H9 (cell line): ENCODE results near the gene SLC25A4. TPM values are rescaled to one million over a fixed set of nuclear protein-coding genes. Genes with fewer than 3 reads are reported as not detected.
A peak's percentile ranks its signal among the peaks of the same experiment; 100 is the strongest.

Experiments used
- DNase-seq: peaks from one replicate; pipeline ENCODE4 v3.0.0-alpha.2; 2017
- H2AFZ ChIP-seq: one replicate; pipeline ENCODE4 v1.6.1; 2013; ENCODE audit warnings: mild to moderate bottlenecking, low read length, control low read depth, moderate library complexity
- H2AK5ac ChIP-seq: 2 replicates; pipeline ENCODE4 v1.6.1; 2013; ENCODE audit warnings: low read length, control low read depth, mixed read lengths; ENCODE audit not compliant: insufficient read length
- H2BK120ac ChIP-seq: one replicate; pipeline ENCODE4 v1.6.1; 2013; ENCODE audit warnings: low read depth, mild to moderate bottlenecking, low read length, control low read depth, inconsistent platforms; ENCODE audit not compliant: poor library complexity, severe bottlenecking
- H2BK12ac ChIP-seq: 2 replicates; pipeline ENCODE4 v1.6.1; 2013; ENCODE audit warnings: low read length, control low read depth, mixed read lengths, low read depth; ENCODE audit not compliant: insufficient read length
- H2BK15ac ChIP-seq: 2 replicates; pipeline ENCODE4 v1.6.1; 2013; ENCODE audit warnings: low read depth, low read length, control low read depth
- H2BK20ac ChIP-seq: one replicate; pipeline ENCODE4 v1.6.1; 2013; ENCODE audit warnings: low read depth, mild to moderate bottlenecking, low read length, control low read depth, inconsistent platforms; ENCODE audit not compliant: poor library complexity, severe bottlenecking
- H2BK5ac ChIP-seq: 2 replicates; pipeline ENCODE4 v1.6.1; 2013; ENCODE audit warnings: low read length, control low read depth, mixed read lengths; ENCODE audit not compliant: insufficient read length
- H3K14ac ChIP-seq: 2 replicates; pipeline ENCODE4 v1.6.1; 2013; ENCODE audit warnings: low read length, control low read depth; ENCODE audit not compliant: insufficient read depth
- H3K18ac ChIP-seq: 2 replicates; pipeline ENCODE4 v1.6.1; 2013; ENCODE audit warnings: low read depth, mild to moderate bottlenecking, mixed read lengths, low read length, control low read depth; ENCODE audit not compliant: insufficient read length
- H3K23ac ChIP-seq: 2 replicates; pipeline ENCODE4 v1.6.1; 2013; ENCODE audit warnings: low read length, control low read depth, mixed read lengths, low read depth; ENCODE audit not compliant: insufficient read length
- H3K23me2 ChIP-seq: 2 replicates; pipeline ENCODE4 v1.6.1; 2013; ENCODE audit warnings: low read depth, mild to moderate bottlenecking, mixed read lengths, low read length, control low read depth; ENCODE audit not compliant: insufficient read length, poor library complexity, severe bottlenecking
- H3K27ac ChIP-seq: 2 replicates; pipeline ENCODE4 v1.5.1; 2013; ENCODE audit warnings: low read length, control low read depth, mixed read lengths, low read depth; ENCODE audit not compliant: insufficient read length
- H3K27me3 ChIP-seq: 2 replicates; pipeline ENCODE4 v1.6.1; 2013; ENCODE audit warnings: low read length, control low read depth, inconsistent platforms; ENCODE audit not compliant: insufficient read depth
- H3K4ac ChIP-seq: 2 replicates; pipeline ENCODE4 v1.6.1; 2013; ENCODE audit warnings: low read depth, mild to moderate bottlenecking, control low read depth, inconsistent platforms, low read length, moderate library complexity
- H3K4me1 ChIP-seq: 2 replicates; pipeline ENCODE4 v1.6.1; 2013; ENCODE audit warnings: low read length, control low read depth, inconsistent platforms; ENCODE audit not compliant: insufficient read depth
- H3K4me2 ChIP-seq: 2 replicates; pipeline ENCODE4 v1.6.1; 2013; ENCODE audit warnings: low read length, control low read depth, mixed read lengths; ENCODE audit not compliant: insufficient read length, insufficient read depth
- H3K56ac ChIP-seq: 2 replicates; pipeline ENCODE4 v1.6.1; 2013; ENCODE audit warnings: low read depth, mild to moderate bottlenecking, mixed read lengths, low read length, control low read depth; ENCODE audit not compliant: insufficient read length
- H3K79me1 ChIP-seq: 2 replicates; pipeline ENCODE4 v1.6.1; 2013; ENCODE audit warnings: low read depth, mild to moderate bottlenecking, moderate library complexity, low read length, control low read depth, inconsistent platforms; ENCODE audit not compliant: insufficient read depth, poor library complexity, severe bottlenecking
- H3K79me2 ChIP-seq: 2 replicates; pipeline ENCODE4 v1.6.1; 2013; ENCODE audit warnings: low read length, control low read depth, inconsistent platforms; ENCODE audit not compliant: insufficient read depth
- H3K9ac ChIP-seq: 2 replicates; pipeline ENCODE4 v1.6.1; 2013; ENCODE audit warnings: low read length, control low read depth, mixed read lengths; ENCODE audit not compliant: insufficient read length; ENCODE audit errors: extremely low read depth
- H3K9me3 ChIP-seq: one replicate; pipeline ENCODE4 v1.6.1; 2013; ENCODE audit warnings: low read depth, low read length, inconsistent platforms; ENCODE audit not compliant: control insufficient read depth
- H3T11ph ChIP-seq: one replicate; pipeline ENCODE4 v1.6.1; 2013; ENCODE audit warnings: mild to moderate bottlenecking, low read length, control low read depth, inconsistent platforms
- H4K20me1 ChIP-seq: one replicate; pipeline ENCODE4 v1.6.1; 2013; ENCODE audit not compliant: control insufficient read depth, insufficient read length, insufficient read depth
- H4K5ac ChIP-seq: 2 replicates; pipeline ENCODE4 v1.6.1; 2013; ENCODE audit warnings: low read depth, mild to moderate bottlenecking, mixed read lengths, low read length, control low read depth; ENCODE audit not compliant: insufficient read length
- H4K8ac ChIP-seq: replicated peaks from 2 replicates; pipeline ENCODE4 v1.6.1; 2013; ENCODE audit warnings: low read length, control low read depth, mixed read lengths, low read depth; ENCODE audit not compliant: insufficient read length
- H4K91ac ChIP-seq: 2 replicates; pipeline ENCODE4 v1.6.1; 2013; ENCODE audit warnings: low read depth, mild to moderate bottlenecking, moderate library complexity, mixed read lengths, low read length, control low read depth; ENCODE audit not compliant: insufficient read length
- H3K27ac Mint-ChIP-seq, 3 experiments: 2 replicates in 2 of 3; 3 replicates in 1 of 3; pipeline ENCODE4 v1.8.0; 2020 to 2021; ENCODE audit warnings: mixed read lengths in 3 of 3, mild to moderate bottlenecking in 1 of 3, moderate library complexity in 1 of 3
- H3K27me3 Mint-ChIP-seq: 2 replicates; pipeline ENCODE4 v1.8.0; 2021; ENCODE audit warnings: low read depth, mild to moderate bottlenecking, moderate library complexity, mixed read lengths
- H3K36me3 Mint-ChIP-seq, 3 experiments: 2 replicates in 2 of 3; 3 replicates in 1 of 3; pipeline ENCODE4 v1.8.0; 2020 to 2021; ENCODE audit warnings: low read depth in 3 of 3, mixed read lengths in 3 of 3; ENCODE audit not compliant: insufficient read depth in 1 of 3
- H3K4me1 Mint-ChIP-seq, 2 experiments: 2 replicates each; pipeline ENCODE4 v1.8.0; 2020; ENCODE audit warnings: mixed read lengths in 2 of 2
- H3K4me3 Mint-ChIP-seq, 2 experiments: 2 replicates in 1 of 2; 3 replicates in 1 of 2; pipeline ENCODE4 v1.8.0; 2020 to 2021; ENCODE audit warnings: mild to moderate bottlenecking in 2 of 2, mixed read lengths in 2 of 2, moderate library complexity in 1 of 2
- H3K9me3 Mint-ChIP-seq, 2 experiments: 2 replicates in 1 of 2; 3 replicates in 1 of 2; pipeline ENCODE4 v1.8.0; 2020; ENCODE audit warnings: mild to moderate bottlenecking in 2 of 2, mixed read lengths in 2 of 2, moderate library complexity in 1 of 2
- CTCF ChIP-seq: fragments of 200-600 bp; sonication (generic); conservative IDR thresholded peaks from 3 replicates; pipeline ENCODE4 v1.8.0; 2021; ENCODE audit warnings: antibody characterized with exemption, mild to moderate bottlenecking
- WGBS: extraction: QIAGEN DNeasy Blood & Tissue Kit; methylation state at CpG from one replicate; pipeline ENCODE4 v1.1.7; 2013; ENCODE audit warnings: missing lambda C conversion rate, low lambda C conversion rate, mixed read lengths; ENCODE audit not compliant: insufficient read length; ENCODE audit errors: extremely low coverage; 5-methylcytosine and 5-hydroxymethylcytosine counted together
- total RNA-seq: library from RNA; stranded (reverse); gene quantifications from 2 replicates; pipeline ENCODE4 v1.2.1, GENCODE V29; 2021

The SLC25A4 gene
- total RNA-seq, 1 experiment from 2014 or later, result 54.4 TPM

- H3K4me1 ChIP-seq, result peaks cover 3% of the 10 kb centered on the region; the same call in 1 of the 2 replicates
- H3K27ac ChIP-seq, result peak overlapping the region; percentile 72
- WGBS, result no CpG with 5 or more reads among the region's 4 CpGs
- H3K36me3 Mint-ChIP-seq, result peaks cover 3 to 6% (median 6%) of the 10 kb centered on the region in 3 experiments; a peak in 6 of 7 replicates
- no peak for TF ChIP-seq CTCF
- peak overlapping the region; percentile 61 for H2BK5ac ChIP-seq
- H4K8ac ChIP-seq, result no peak overlapping the region
- no peak overlapping the region for H2BK15ac ChIP-seq
- peak overlapping the region; percentile 83 to 96 (median 92) for H3K27ac Mint-ChIP-seq
- H2AK5ac ChIP-seq, result peak overlapping the region; percentile 93
- no peaks in the 10 kb centered on the region; the same call in 1 of the 2 replicates for H3K27me3 Mint-ChIP-seq
- H3K18ac ChIP-seq, result peak overlapping the region; percentile 67
- no peaks in the 10 kb centered on the region for H3K9me3 ChIP-seq
- H3K23me2 ChIP-seq, result no peaks in the 10 kb centered on the region
- DNase-seq, result no peak
- H3K4me1 Mint-ChIP-seq, result peaks cover 50 to 62% of the 10 kb centered on the region in 2 experiments
- H2BK20ac ChIP-seq, result no peak overlapping the region
- no peak overlapping the region for H3K14ac ChIP-seq
- H3K4me3 Mint-ChIP-seq, result peak overlapping the region in 1 of 2 experiments; percentile 60; a peak in 2 of 5 replicates
- H4K20me1 ChIP-seq, result no peaks in the 10 kb centered on the region
- H3K4me2 ChIP-seq, result no peak overlapping the region
- H4K5ac ChIP-seq, result no peak overlapping the region
- peaks cover 4 to 10% of the 10 kb centered on the region in 2 experiments for H3K9me3 Mint-ChIP-seq
- H3K27me3 ChIP-seq, result no peaks in the 10 kb centered on the region
- H3K79me1 ChIP-seq, result no peaks in the 10 kb centered on the region
- no peaks in the 10 kb centered on the region for H3K79me2 ChIP-seq
- no peak overlapping the region for H3K56ac ChIP-seq
- H3K4ac ChIP-seq, result no peak overlapping the region; the same call in 1 of the 2 replicates
- peak overlapping the region; percentile 67 for H2BK12ac ChIP-seq
- peak overlapping the region; percentile 14 for H2BK120ac ChIP-seq
- no peak overlapping the region for H3K23ac ChIP-seq
- no peak overlapping the region for H3K9ac ChIP-seq
- H2AFZ ChIP-seq, result no peak overlapping the region
- no peak overlapping the region for H4K91ac ChIP-seq
- peak overlapping the region; percentile 4 for H3T11ph ChIP-seq
Measured at GRCh38 chr4:185108669-185109068, 34.4 kb upstream of the SLC25A4 start.
